Activated B cell treated with CpG ODN at 0.5 μM for 24 hours (primary cell): ENCODE results near the gene OBP2B. TPM values are rescaled to one million over a fixed set of nuclear protein-coding genes. Genes with fewer than 3 reads are reported as not detected.
A peak's percentile ranks its signal among the peaks of the same experiment; 100 is the strongest.
"Not testable (repeated sequence)": the region's sequence is repeated elsewhere in the genome, so short reads cannot be mapped to it uniquely, and the experiment has no call there.

ENCODE experiments used
- ATAC-seq: fragments of 200-7000 bp; cut with Tn5 transposase; one replicate; pipeline ENCODE4 v1.10.0; 2021; ENCODE audit warnings: low read depth, mild to moderate bottlenecking, moderate library complexity
- CTCF ChIA-PET: fragments of 350-600 bp; sonication (Branson Sonifier 250); formaldehyde crosslinking; loops from one replicate; lab custom pipeline; 2021; ENCODE audit warnings: antibody characterized with exemption; lab: Charles Lee
- POLR2A ChIA-PET: fragments of 350-600 bp; sonication (Branson Sonifier 250); formaldehyde crosslinking; loops from one replicate; lab custom pipeline; 2021; ENCODE audit warnings: antibody characterized with exemption; lab: Charles Lee
- DNase-seq: peaks from one replicate; pipeline ENCODE4 v3.0.0; 2022
- H3K27ac Mint-ChIP-seq: one replicate; pipeline ENCODE4 v1.8.0; 2020; ENCODE audit warnings: mixed read lengths
- H3K27me3 Mint-ChIP-seq: one replicate; pipeline ENCODE4 v1.8.0; 2021; ENCODE audit warnings: mixed read lengths
- H3K36me3 Mint-ChIP-seq: one replicate; pipeline ENCODE4 v1.8.0; 2021; ENCODE audit warnings: low read depth, mixed read lengths
- H3K4me1 Mint-ChIP-seq: one replicate; pipeline ENCODE4 v1.8.0; 2021; ENCODE audit warnings: mixed read lengths
- H3K4me3 Mint-ChIP-seq: one replicate; pipeline ENCODE4 v1.8.0; 2020; ENCODE audit warnings: mild to moderate bottlenecking, mixed read lengths
- H3K9me3 Mint-ChIP-seq: one replicate; pipeline ENCODE4 v1.8.0; 2020; ENCODE audit warnings: mixed read lengths
- intact Hi-C: fragments of 100-400 bp; cut with micrococcal nuclease; formaldehyde crosslinking; loops from one replicate; pipeline ENCODE4 v1.15.1; 2024
- total RNA-seq: library from RNA; stranded (reverse); gene quantifications from 2 replicates; pipeline ENCODE4 v1.2.3, GENCODE V29; 2022
- TF ChIP-seq, protein P1 (sequence below): fragments of 200-600 bp; IDR thresholded peaks from one replicate; pipeline ENCODE4 v1.8.0; 2022; ENCODE audit warnings: antibody characterized with exemption, mild to moderate bottlenecking

OBP2B gene
- total RNA-seq, 1 donor from 2014 or later: not detected

DNA sequence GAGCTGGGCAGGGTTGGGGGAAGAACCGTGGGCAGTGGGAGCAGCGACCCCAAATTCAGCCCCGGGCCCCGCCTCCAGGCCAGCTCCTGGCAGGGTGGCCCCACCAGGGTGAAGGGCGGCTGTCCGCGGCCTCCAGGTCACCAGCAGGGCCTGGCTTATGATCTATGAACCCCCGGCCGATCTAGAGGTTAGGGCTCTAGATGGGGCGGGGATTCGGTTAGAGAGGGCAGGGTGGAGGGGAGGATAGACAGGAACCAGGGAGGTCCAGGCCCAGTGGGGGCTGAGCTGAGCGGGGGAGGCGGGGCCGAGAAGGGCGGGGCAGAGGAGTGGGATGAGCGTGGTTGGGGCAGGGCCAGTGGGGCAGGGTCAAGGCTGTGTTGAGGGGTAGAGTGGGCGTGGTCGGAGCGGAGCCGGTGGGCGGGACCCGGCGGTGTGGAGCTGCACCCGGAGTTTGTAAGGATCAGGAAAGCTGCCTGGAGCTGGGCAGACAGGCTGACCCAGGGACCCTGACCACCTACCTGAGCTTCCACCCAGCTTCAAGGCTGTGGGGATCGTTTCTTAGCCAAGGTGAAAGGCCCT lies 29.3 kb upstream of the OBP2B start:
- POLR2A ChIA-PET: no interaction called here
- intact Hi-C loops: loop anchor here (2.0 kb wide), 1 partner anchor 248 kb away; no protein-coding TSS in a partner anchor
- Mint-ChIP-seq H3K27ac (no peak overlapping the region), H3K27me3 (peaks cover 30% of the 10 kb centered on the region), H3K4me3 (peak overlapping the region; percentile 52), H3K9me3 (no peaks in the 10 kb centered on the region), H3K36me3 (no peaks in the 10 kb centered on the region), H3K4me1 (peaks cover 10% of the 10 kb centered on the region)
- ATAC-seq: peak; percentile 81
- peak; percentile 27 for DNase-seq
- CTCF ChIA-PET: interaction anchor here (1.2 kb wide), 1 partner anchor 248 kb away, joined by 4 read pairs; no protein-coding TSS in a partner anchor
- TF ChIP-seq, protein P1, sequence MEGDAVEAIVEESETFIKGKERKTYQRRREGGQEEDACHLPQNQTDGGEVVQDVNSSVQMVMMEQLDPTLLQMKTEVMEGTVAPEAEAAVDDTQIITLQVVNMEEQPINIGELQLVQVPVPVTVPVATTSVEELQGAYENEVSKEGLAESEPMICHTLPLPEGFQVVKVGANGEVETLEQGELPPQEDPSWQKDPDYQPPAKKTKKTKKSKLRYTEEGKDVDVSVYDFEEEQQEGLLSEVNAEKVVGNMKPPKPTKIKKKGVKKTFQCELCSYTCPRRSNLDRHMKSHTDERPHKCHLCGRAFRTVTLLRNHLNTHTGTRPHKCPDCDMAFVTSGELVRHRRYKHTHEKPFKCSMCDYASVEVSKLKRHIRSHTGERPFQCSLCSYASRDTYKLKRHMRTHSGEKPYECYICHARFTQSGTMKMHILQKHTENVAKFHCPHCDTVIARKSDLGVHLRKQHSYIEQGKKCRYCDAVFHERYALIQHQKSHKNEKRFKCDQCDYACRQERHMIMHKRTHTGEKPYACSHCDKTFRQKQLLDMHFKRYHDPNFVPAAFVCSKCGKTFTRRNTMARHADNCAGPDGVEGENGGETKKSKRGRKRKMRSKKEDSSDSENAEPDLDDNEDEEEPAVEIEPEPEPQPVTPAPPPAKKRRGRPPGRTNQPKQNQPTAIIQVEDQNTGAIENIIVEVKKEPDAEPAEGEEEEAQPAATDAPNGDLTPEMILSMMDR: no peak

DNA sequence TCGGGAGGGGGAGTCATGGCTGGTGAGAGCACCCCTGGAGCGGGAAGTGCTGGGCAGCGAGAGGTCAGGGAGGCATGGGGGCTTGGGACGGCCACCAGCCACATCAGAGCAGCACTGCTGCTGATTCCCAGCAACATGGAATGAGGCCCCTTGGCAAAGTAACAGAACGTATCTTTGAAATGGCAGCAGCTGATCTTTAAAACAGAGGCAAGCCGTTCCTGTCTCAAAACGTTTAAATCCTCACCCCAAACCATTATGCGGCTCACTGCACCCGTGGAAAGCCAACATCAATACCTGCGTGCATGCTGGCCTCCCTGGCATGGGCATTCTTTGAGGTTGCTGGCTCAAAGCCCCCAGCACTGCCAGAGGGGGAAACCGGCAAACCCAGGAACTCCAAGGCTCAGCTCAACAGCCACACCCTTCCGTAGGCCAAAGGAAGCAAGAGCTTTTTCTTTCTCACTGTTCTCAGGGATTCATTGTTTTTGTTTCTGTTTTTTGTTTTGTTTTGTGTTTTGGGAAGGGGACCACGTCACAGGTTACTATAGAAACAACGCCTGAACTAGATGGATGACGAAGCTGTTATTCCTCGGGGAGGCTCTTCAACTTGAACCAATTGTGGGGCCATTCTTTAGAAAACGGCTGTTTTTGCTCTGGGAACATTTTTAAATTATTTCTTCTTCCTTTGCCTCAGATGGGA lies 28.1 kb upstream of the OBP2B start:
- Mint-ChIP-seq H3K9me3 (no peaks in the 10 kb centered on the region), H3K27ac (no peak overlapping the region), H3K27me3 (peaks cover 28% of the 10 kb centered on the region), H3K4me1 (peaks cover 10% of the 10 kb centered on the region), H3K36me3 (no peaks in the 10 kb centered on the region), H3K4me3 (no peak overlapping the region)
- ChIA-PET CTCF (no interaction called here), POLR2A (no interaction called here)
- DNase-seq (no peak), ATAC-seq (no peak)
- intact Hi-C loops: no loop called here
- TF ChIP-seq, protein P1: no peak

DNA sequence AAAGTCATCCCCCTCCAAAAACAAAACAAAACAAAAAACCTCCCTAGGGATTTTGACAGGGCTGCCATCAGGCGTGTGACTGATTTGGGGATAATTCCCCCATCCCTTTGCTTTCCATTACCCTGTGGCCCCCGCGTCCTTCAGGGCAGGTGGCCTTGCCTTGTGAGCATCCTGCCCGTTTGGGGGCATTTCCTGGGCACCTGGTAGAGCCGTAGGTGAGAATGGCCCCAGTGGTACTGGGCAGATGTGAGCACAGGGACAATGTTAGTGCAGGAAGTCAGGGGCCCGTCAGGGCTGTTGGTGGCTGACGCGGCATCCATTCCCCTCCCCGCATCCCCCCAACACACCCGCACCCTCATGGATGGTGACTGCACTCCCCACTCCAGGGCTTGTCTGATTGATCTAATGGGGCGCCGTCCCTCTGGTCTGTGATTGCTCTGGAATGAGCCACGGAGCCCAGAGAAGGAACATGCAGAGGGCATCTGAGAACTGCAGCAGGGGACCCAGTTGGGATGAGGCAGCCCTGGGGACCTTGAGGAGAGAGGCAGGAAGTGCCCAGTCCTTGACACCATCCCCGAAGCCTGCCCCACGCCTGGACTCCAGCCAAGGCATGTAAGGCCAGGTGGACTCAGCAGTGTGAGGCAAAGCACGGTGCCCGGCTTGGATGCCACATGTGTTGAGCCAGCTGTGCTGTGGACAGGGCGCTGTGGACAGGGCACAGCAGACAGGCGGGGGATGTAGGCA lies 27.4 kb upstream of the OBP2B start:
- intact Hi-C loops: not testable (repeated sequence)
- H3K27me3 Mint-ChIP-seq: peaks cover 24% of the 10 kb centered on the region

GRCh38 chr9:133235549-133236222 lies 26.6 kb upstream of the OBP2B start:
- Mint-ChIP-seq H3K27me3 (peaks cover 24% of the 10 kb centered on the region), H3K4me1 (peaks cover 10% of the 10 kb centered on the region), H3K9me3 (no peaks in the 10 kb centered on the region), H3K36me3 (no peaks in the 10 kb centered on the region), H3K27ac (no peak overlapping the region), H3K4me3 (no peak overlapping the region)
- intact Hi-C loops: no loop called here
- ChIA-PET POLR2A (no interaction called here), CTCF (no interaction called here)
- TF ChIP-seq, protein P1: no peak
- DNase-seq (no peak), ATAC-seq (no peak)

More for the DNA sequence above, 27.4 kb upstream of the OBP2B start:
- POLR2A ChIA-PET, H3K36me3 Mint-ChIP-seq, ATAC-seq, DNase-seq, H3K9me3 Mint-ChIP-seq, CTCF ChIA-PET, H3K4me3 Mint-ChIP-seq, H3K4me1 Mint-ChIP-seq, H3K27ac Mint-ChIP-seq: not testable (repeated sequence)

DNA sequence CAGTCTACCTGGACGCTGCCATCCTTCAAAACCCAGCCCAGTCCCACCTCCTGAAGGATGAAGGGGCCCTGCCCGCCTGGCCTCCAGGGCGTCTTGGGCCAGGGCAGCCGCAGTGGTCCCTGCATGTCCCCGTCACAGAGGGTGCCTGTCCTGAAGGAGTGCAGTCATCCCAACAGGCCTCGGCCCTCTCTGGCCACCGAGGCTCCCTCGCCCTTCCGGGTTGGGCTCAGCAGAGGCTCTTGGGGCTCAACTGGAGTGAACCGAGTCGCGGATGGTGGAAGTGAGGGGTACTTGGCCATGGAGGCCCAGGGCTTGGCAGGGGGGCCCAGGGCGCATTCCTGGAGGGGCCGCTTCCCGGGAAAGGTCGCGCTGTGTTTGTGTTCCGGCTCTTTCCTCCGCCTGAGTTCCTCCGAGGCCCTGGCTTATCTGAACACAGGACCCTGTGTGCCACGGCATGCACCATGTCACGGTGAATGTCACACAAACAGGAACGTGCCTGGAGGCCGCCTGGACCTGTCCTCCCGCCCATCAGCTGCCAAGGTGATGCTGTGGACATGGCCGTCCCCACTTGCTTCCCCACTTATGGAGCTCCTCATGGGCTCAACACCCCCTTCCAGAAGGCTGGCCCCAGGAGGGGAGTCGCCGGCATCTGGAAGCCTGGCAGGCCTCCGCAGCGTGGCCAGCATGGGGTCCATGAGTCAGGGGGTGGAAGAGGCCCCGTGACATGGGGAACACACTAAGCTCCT lies 25.7 kb upstream of the OBP2B start:
- Mint-ChIP-seq H3K27me3 (peaks cover 20% of the 10 kb centered on the region), H3K36me3 (no peaks in the 10 kb centered on the region), H3K27ac (no peak overlapping the region), H3K4me3 (no peak overlapping the region), H3K9me3 (no peaks in the 10 kb centered on the region), H3K4me1 (peaks cover 10% of the 10 kb centered on the region)
- DNase-seq (no peak), ATAC-seq (no peak)
- ChIA-PET CTCF (no interaction called here), POLR2A (no interaction called here)
- intact Hi-C loops: no loop called here
- TF ChIP-seq, protein P1: no peak
